Memory B cell (primary cell): Measurements from ENCODE around the gene ODC1.

Source experiments
- ATAC-seq: fragments of 150-1000 bp; cut with Tn5 transposase; 2 replicates; pipeline ENCODE4 v1.10.0; 2021; ENCODE audit warnings: low read depth, mild to moderate bottlenecking, moderate library complexity
- DNase-seq, 2 donors: peaks; one replicate each; pipeline ENCODE4 v3.0.0; 2022; ENCODE audit warnings: low spot score in 2 of 2
- H3K27ac Mint-ChIP-seq: one replicate; pipeline ENCODE4 v1.8.0; 2022; ENCODE audit warnings: mild to moderate bottlenecking, moderate library complexity, mixed read lengths
- H3K27me3 Mint-ChIP-seq: one replicate; pipeline ENCODE4 v1.8.0; 2022; ENCODE audit warnings: mixed read lengths
- H3K36me3 Mint-ChIP-seq: one replicate; pipeline ENCODE4 v1.8.0; 2022; ENCODE audit warnings: mild to moderate bottlenecking, mixed read lengths
- H3K4me1 Mint-ChIP-seq: one replicate; pipeline ENCODE4 v1.8.0; 2022; ENCODE audit warnings: mixed read lengths
- H3K4me3 Mint-ChIP-seq: one replicate; pipeline ENCODE4 v1.8.0; 2022; ENCODE audit warnings: mild to moderate bottlenecking, moderate library complexity, mixed read lengths
- H3K9me3 Mint-ChIP-seq: one replicate; pipeline ENCODE4 v1.8.0; 2022; ENCODE audit warnings: mixed read lengths

ODC1 gene

GRCh38 chr2:10428924-10429323 lies 19.2 kb downstream of the ODC1 start:
- DNase-seq (no peak), ATAC-seq (no peak)
- H3K4me1 Mint-ChIP-seq = peaks cover 18% of the 10 kb centered on the region
- H3K9me3 Mint-ChIP-seq = peaks cover 2% of the 10 kb centered on the region
- no peaks in the 10 kb centered on the region for H3K27me3 Mint-ChIP-seq
- no peak overlapping the region for H3K27ac Mint-ChIP-seq
- peaks cover 14% of the 10 kb centered on the region for H3K36me3 Mint-ChIP-seq
- no peak overlapping the region for H3K4me3 Mint-ChIP-seq

GRCh38 chr2:10428355-10428754 lies 19.8 kb downstream of the ODC1 start:
- Mint-ChIP-seq H3K4me1 (peaks cover 16% of the 10 kb centered on the region), H3K9me3 (peaks cover 2% of the 10 kb centered on the region), H3K27ac (no peak overlapping the region), H3K36me3 (peaks cover 14% of the 10 kb centered on the region), H3K4me3 (no peak overlapping the region), H3K27me3 (no peaks in the 10 kb centered on the region)
- no peak for DNase-seq
- ATAC-seq = no peak

GRCh38 chr2:10427618-10427949 lies 20.5 kb downstream of the ODC1 start:
- H3K27ac Mint-ChIP-seq = no peak overlapping the region
- H3K36me3 Mint-ChIP-seq = peaks cover 17% of the 10 kb centered on the region
- H3K27me3 Mint-ChIP-seq = no peaks in the 10 kb centered on the region
- DNase-seq (no peak), ATAC-seq (no peak)
- H3K4me1 Mint-ChIP-seq = peaks cover 11% of the 10 kb centered on the region
- H3K9me3 Mint-ChIP-seq = peaks cover 2% of the 10 kb centered on the region
- H3K4me3 Mint-ChIP-seq = no peak overlapping the region

GRCh38 chr2:10426726-10427617 lies 21.2 kb downstream of the ODC1 start:
- Mint-ChIP-seq H3K4me1 (peaks cover 11% of the 10 kb centered on the region), H3K4me3 (no peak overlapping the region), H3K27me3 (no peaks in the 10 kb centered on the region), H3K27ac (no peak overlapping the region), H3K36me3 (peaks cover 19% of the 10 kb centered on the region), H3K9me3 (peaks cover 2% of the 10 kb centered on the region)
- DNase-seq (no peak), ATAC-seq (no peak)

GRCh38 chr2:10425699-10426098 lies 22.4 kb downstream of the ODC1 start:
- H3K4me3 Mint-ChIP-seq = no peak overlapping the region
- peaks cover 2% of the 10 kb centered on the region for H3K9me3 Mint-ChIP-seq
- no peak for ATAC-seq
- H3K27me3 Mint-ChIP-seq = no peaks in the 10 kb centered on the region
- H3K4me1 Mint-ChIP-seq = peaks cover 5% of the 10 kb centered on the region
- DNase-seq = no peak
- H3K36me3 Mint-ChIP-seq = peaks cover 23% of the 10 kb centered on the region
- H3K27ac Mint-ChIP-seq = no peak overlapping the region

GRCh38 chr2:10424916-10425505 lies 23.1 kb downstream of the ODC1 start:
- peaks cover 2% of the 10 kb centered on the region for H3K9me3 Mint-ChIP-seq
- peaks cover 25% of the 10 kb centered on the region for H3K36me3 Mint-ChIP-seq
- H3K27ac Mint-ChIP-seq = no peak overlapping the region

GRCh38 chr2:10424051-10424450 lies 24.1 kb downstream of the ODC1 start:
- peaks cover 27% of the 10 kb centered on the region for H3K36me3 Mint-ChIP-seq
- DNase-seq (no peak), ATAC-seq (no peak)
- peaks cover 2% of the 10 kb centered on the region for H3K9me3 Mint-ChIP-seq
- H3K27ac Mint-ChIP-seq = no peak overlapping the region
- no peak overlapping the region for H3K4me3 Mint-ChIP-seq
- no peaks in the 10 kb centered on the region for H3K27me3 Mint-ChIP-seq
- H3K4me1 Mint-ChIP-seq = peaks cover 5% of the 10 kb centered on the region

More at GRCh38 chr2:10424916-10425505, 23.1 kb downstream of the ODC1 start:
- H3K4me1 Mint-ChIP-seq = peaks cover 5% of the 10 kb centered on the region
- no peak for ATAC-seq
- no peak for DNase-seq
- no peaks in the 10 kb centered on the region for H3K27me3 Mint-ChIP-seq
- H3K4me3 Mint-ChIP-seq = no peak overlapping the region

GRCh38 chr2:10423400-10423774 lies 24.7 kb downstream of the ODC1 start:
- Mint-ChIP-seq H3K4me1 (peaks cover 4% of the 10 kb centered on the region), H3K27me3 (no peaks in the 10 kb centered on the region), H3K9me3 (no peaks in the 10 kb centered on the region), H3K27ac (no peak overlapping the region), H3K36me3 (peaks cover 23% of the 10 kb centered on the region), H3K4me3 (no peak overlapping the region)
- no peak for DNase-seq
- ATAC-seq = no peak

- Mint-ChIP-seq H3K4me3 (no peak overlapping the region), H3K27me3 (no peaks in the 10 kb centered on the region), H3K27ac (no peak overlapping the region), H3K36me3 (peaks cover 23% of the 10 kb centered on the region), H3K4me1 (peaks cover 5% of the 10 kb centered on the region), H3K9me3 (no peaks in the 10 kb centered on the region)
- no peak for DNase-seq
- no peak for ATAC-seq
These were observed 25.3 kb downstream of the ODC1 start for GRCh38 chr2:10422732-10423399.

- ATAC-seq (no peak), DNase-seq (no peak)
- no peaks in the 10 kb centered on the region for H3K9me3 Mint-ChIP-seq
- H3K36me3 Mint-ChIP-seq = peaks cover 18% of the 10 kb centered on the region
- no peak overlapping the region for H3K4me3 Mint-ChIP-seq
- no peaks in the 10 kb centered on the region for H3K27me3 Mint-ChIP-seq
- H3K4me1 Mint-ChIP-seq = peaks cover 8% of the 10 kb centered on the region
- no peak overlapping the region for H3K27ac Mint-ChIP-seq
These were observed 25.9 kb downstream of the ODC1 start for GRCh38 chr2:10422251-10422650.

- Mint-ChIP-seq H3K4me1 (peaks cover 12% of the 10 kb centered on the region), H3K27me3 (no peaks in the 10 kb centered on the region), H3K4me3 (no peak overlapping the region), H3K9me3 (no peaks in the 10 kb centered on the region), H3K27ac (no peak overlapping the region), H3K36me3 (peaks cover 13% of the 10 kb centered on the region)
- no peak for DNase-seq
- ATAC-seq = no peak
These were observed 28.4 kb downstream of the ODC1 start for GRCh38 chr2:10419553-10420257.

GRCh38 chr2:10417551-10418335 lies 30.4 kb downstream of the ODC1 start:
- H3K9me3 Mint-ChIP-seq = no peaks in the 10 kb centered on the region
- H3K4me3 Mint-ChIP-seq = no peak overlapping the region
- H3K4me1 Mint-ChIP-seq = peaks cover 25% of the 10 kb centered on the region
- no peak overlapping the region for H3K27ac Mint-ChIP-seq
- no peaks in the 10 kb centered on the region for H3K27me3 Mint-ChIP-seq
- no peak for DNase-seq
- no peak for ATAC-seq
- H3K36me3 Mint-ChIP-seq = peaks cover 11% of the 10 kb centered on the region

- ATAC-seq (no peak), DNase-seq (no peak)
- H3K27me3 Mint-ChIP-seq = no peaks in the 10 kb centered on the region
- H3K27ac Mint-ChIP-seq = no peak overlapping the region
- H3K9me3 Mint-ChIP-seq = peaks cover 3% of the 10 kb centered on the region
- H3K4me3 Mint-ChIP-seq = no peak overlapping the region
- H3K36me3 Mint-ChIP-seq = peaks cover 11% of the 10 kb centered on the region
- peaks cover 36% of the 10 kb centered on the region for H3K4me1 Mint-ChIP-seq
These were observed 32.5 kb downstream of the ODC1 start for GRCh38 chr2:10415640-10416039.
